Endothelial cell of umbilical vein (primary cell): ENCODE measurements around the gene KRT23. TPM values are rescaled to one million over a fixed set of nuclear protein-coding genes. Genes with fewer than 3 reads are reported as not detected.

Experiments used
- BruUV-seq: library from RNA; stranded (reverse); fragments of 400-500 nt; replicated peaks from 2 replicates; lab custom pipeline; 2021; lab: Mats Ljungman, UMichigan
- CTCF ChIA-PET: fragments of 300-600, 350-600 bp; sonication (Branson Sonifier 250); formaldehyde crosslinking; loops from one replicate; lab custom pipeline; 2021; ENCODE audit warnings: antibody characterized with exemption, inconsistent platforms; lab: Charles Lee
- POLR2A ChIA-PET: fragments of 300-600, 350-600 bp; sonication (Branson Sonifier 250); formaldehyde crosslinking; loops from one replicate; lab custom pipeline; 2021; ENCODE audit warnings: antibody characterized with exemption, inconsistent platforms; lab: Charles Lee
- DNase-seq: peaks from one replicate; pipeline ENCODE4 v3.0.0-alpha.2; 2011; ENCODE audit warnings: low read depth, low spot score
- FAIRE-seq: peaks from 2 replicates; lab custom pipeline; 2011; peaks lifted over from hg19 to GRCh38; lab: Jason Lieb, UNC
- H2AFZ ChIP-seq: 2 replicates; pipeline ENCODE4 v1.6.0; 2012; ENCODE audit warnings: low read depth, low read length, control low read depth, inconsistent platforms
- H3K27ac ChIP-seq: 2 replicates; pipeline ENCODE4 v1.5.1; 2011; ENCODE audit warnings: low read depth, mild to moderate bottlenecking, control low read depth, low read length, moderate library complexity; ENCODE audit not compliant: insufficient read depth
- H3K27me3 ChIP-seq, 2 experiments: 2 replicates each; pipeline versions ENCODE4 v1.6.0 to v1.6.1; 2011; ENCODE audit warnings: low read length in 2 of 2, mixed read lengths in 1 of 2; ENCODE audit not compliant: control insufficient read depth in 2 of 2, insufficient read depth in 2 of 2
- H3K36me3 ChIP-seq, 2 experiments: 2 replicates in 1 of 2; 3 replicates in 1 of 2; pipeline ENCODE4 v1.5.1; 2011; ENCODE audit warnings: low read length in 2 of 2, mild to moderate bottlenecking in 1 of 2, moderate library complexity in 1 of 2; ENCODE audit not compliant: control insufficient read depth in 2 of 2, insufficient read depth in 2 of 2; ENCODE audit errors: extremely low read depth in 1 of 2
- H3K4me1 ChIP-seq: 3 replicates; pipeline ENCODE4 v1.5.1; 2011; ENCODE audit warnings: mild to moderate bottlenecking, low read length; ENCODE audit not compliant: control insufficient read depth, insufficient read depth; ENCODE audit errors: extremely low read depth
- H3K4me2 ChIP-seq: 2 replicates; pipeline ENCODE4 v1.6.1; 2011; ENCODE audit warnings: low read length, control low read depth, mixed read lengths; ENCODE audit not compliant: insufficient read depth
- H3K4me3 ChIP-seq, 3 experiments: fragments of 200-600 bp in 1 of 3; sonication (generic), shearing (Covaris generic) in 1 of 3; replicated peaks in 1 of 3; 2 replicates each; pipeline ENCODE4 v1.5.1; 2011 to 2016; ENCODE audit warnings: control low read depth in 3 of 3, low read length in 3 of 3, mild to moderate bottlenecking in 2 of 3, inconsistent platforms in 1 of 3, low read depth in 1 of 3, moderate library complexity in 1 of 3; ENCODE audit not compliant: insufficient read depth in 1 of 3
- H3K79me2 ChIP-seq: 2 replicates; pipeline ENCODE4 v1.6.0; 2012; ENCODE audit warnings: low read length, inconsistent platforms; ENCODE audit not compliant: control insufficient read depth, insufficient read depth
- H3K9ac ChIP-seq: replicated peaks from 2 replicates; pipeline ENCODE3; 2011; ENCODE audit warnings: low read length, control low read depth; ENCODE audit not compliant: insufficient read depth; ENCODE audit errors: extremely low read depth
- H3K9me1 ChIP-seq: replicated peaks from 3 replicates; pipeline ENCODE4 v1.6.0; 2011; ENCODE audit warnings: mild to moderate bottlenecking, low read length; ENCODE audit not compliant: control insufficient read depth, insufficient read depth; ENCODE audit errors: extremely low read depth
- H3K9me3 ChIP-seq: replicated peaks from 2 replicates; pipeline ENCODE4 v1.5.1; 2012; ENCODE audit warnings: low read length, inconsistent platforms; ENCODE audit not compliant: control insufficient read depth, insufficient read depth
- H4K20me1 ChIP-seq: replicated peaks from 2 replicates; pipeline ENCODE3; 2011; ENCODE audit warnings: mild to moderate bottlenecking, low read length; ENCODE audit not compliant: control insufficient read depth, insufficient read depth; ENCODE audit errors: extremely low read depth
- CTCF ChIP-seq, 2 donors: IDR thresholded peaks; 1 replicate in 1 of 2; 2 replicates in 1 of 2; pipeline ENCODE4 v1.5.1; 2011; ENCODE audit warnings: low read length in 2 of 2, mild to moderate bottlenecking in 2 of 2, moderate library complexity in 2 of 2, control low read depth in 1 of 2, inconsistent platforms in 1 of 2, low read depth in 1 of 2; ENCODE audit not compliant: insufficient read depth in 1 of 2; ENCODE audit errors: extremely low read depth in 1 of 2
- EZH2 ChIP-seq: IDR thresholded peaks from 2 replicates; pipeline ENCODE4 v1.6.1; 2012; ENCODE audit warnings: borderline replicate concordance, low read depth, mild to moderate bottlenecking, moderate library complexity, low read length, inconsistent platforms; ENCODE audit not compliant: severe bottlenecking
- FOS ChIP-seq: IDR thresholded peaks from 2 replicates; pipeline ENCODE4 v1.6.1; 2011; ENCODE audit warnings: mild to moderate bottlenecking, low read length, moderate library complexity, borderline replicate concordance; ENCODE audit not compliant: insufficient read depth
- GATA2 ChIP-seq: IDR thresholded peaks from 2 replicates; pipeline ENCODE4 v1.7.0; 2011; ENCODE audit warnings: low read depth, mild to moderate bottlenecking, moderate library complexity, mixed read lengths, low read length; ENCODE audit not compliant: insufficient read length, insufficient read depth
- JUN ChIP-seq: IDR thresholded peaks from 2 replicates; pipeline ENCODE4 v1.6.1; 2011; ENCODE audit warnings: borderline replicate concordance, low read depth; ENCODE audit not compliant: insufficient read length, insufficient read depth
- MAX ChIP-seq: IDR thresholded peaks from 2 replicates; pipeline ENCODE4 v1.6.1; 2011; ENCODE audit not compliant: insufficient read depth, insufficient read length
- MYC ChIP-seq: IDR thresholded peaks from one replicate; pipeline ENCODE4 v1.6.1; 2011; ENCODE audit warnings: mild to moderate bottlenecking, low read depth, low read length
- POLR2A ChIP-seq: IDR thresholded peaks from 2 replicates; pipeline ENCODE4 v1.6.1; 2012; ENCODE audit warnings: low read depth, mild to moderate bottlenecking, control low read depth, low read length
- POLR2AphosphoS5 ChIP-seq: IDR thresholded peaks from 2 replicates; pipeline ENCODE4 v1.6.1; 2012; ENCODE audit warnings: low read depth, mild to moderate bottlenecking, control low read depth, low read length, moderate library complexity; ENCODE audit not compliant: insufficient read depth
- dilution Hi-C: fragments of 300-500 bp; cut with MboI; formaldehyde crosslinking; loops from one replicate; pipeline ENCODE4 v1.15.0; 2019; ENCODE audit warnings: low sequenced_read_pairs; ENCODE audit not compliant: extremely low pct_ligation_motif_present
- intact Hi-C: fragments of 100-400 bp; cut with micrococcal nuclease; formaldehyde crosslinking; loops from one replicate; pipeline ENCODE4 v1.10.0; 2022
- polyA plus RNA-seq, 4 experiments: library from polyadenylated mRNA; depleted of rRNA in 3 of 4; stranded (reverse) in 3 of 4; unstranded in 1 of 4; fragments of >200 nt; gene quantifications; 2 replicates each; pipeline versions ENCODE4 v1.2.1 to v1.2.3, GENCODE V29; 2011 to 2012; ENCODE audit warnings: missing spikeins in 1 of 4
- total RNA-seq: library from RNA; stranded (reverse); gene quantifications from 2 replicates; pipeline ENCODE4 v1.2.3, GENCODE V29; 2021

The KRT23 gene
- total and polyA plus RNA-seq, 2 donors (not counting 3 experiments of a cell fraction or from before 2014, with no cell fraction given) = not detected

- Histone ChIP-seq H3K79me2 (no peaks in the 10 kb centered on the region), H3K27me3 (peaks cover 13 to 17% of the 10 kb centered on the region in 2 experiments), H3K9me1 (no peaks in the 10 kb centered on the region), H2AFZ (no peak overlapping the region), H3K4me2 (no peak overlapping the region), H3K27ac (no peak overlapping the region), H3K9ac (no peak overlapping the region), H3K9me3 (no peaks in the 10 kb centered on the region), H3K36me3 (no peaks in the 10 kb centered on the region), H4K20me1 (no peaks in the 10 kb centered on the region), H3K4me3 (no peak overlapping the region), H3K4me1 (no peaks in the 10 kb centered on the region)
- FAIRE-seq (no peak), DNase-seq (no peak)
- intact Hi-C loops (no loop called here), dilution Hi-C loops (no loop called here)
- POLR2A ChIA-PET = no interaction called here
- BruUV-seq = no TSS peak
- CTCF ChIA-PET = no interaction called here
- TF ChIP-seq GATA2 = no peak
- no peak for TF ChIP-seq MAX
- TF ChIP-seq POLR2A = no peak
- TF ChIP-seq CTCF (IDR thresholded peaks at IDR 0.05; ENCODE audit: extremely low read depth in 1 of 2, insufficient read depth in 1 of 2, low read depth in 1 of 2, low read length in 2 of 2) = no peak
- no peak for TF ChIP-seq POLR2AphosphoS5
- no peak for TF ChIP-seq MYC
- TF ChIP-seq FOS = no peak
- TF ChIP-seq JUN = no peak
- no peak for TF ChIP-seq EZH2
These were observed 16.4 kb upstream of the KRT23 start for GRCh38 chr17:40953881-40954280.
